Astrocyte (in vitro differentiated cells and primary cell): ENCODE measurements around the gene USP19.

ENCODE experiments used
- EZH2 ChIP-seq: IDR thresholded peaks from 2 replicates; pipeline ENCODE4 v1.6.1; 2012; ENCODE audit warnings: mild to moderate bottlenecking, low read length, inconsistent platforms; ENCODE audit not compliant: insufficient read depth
- TF ChIP-seq, protein P1 (sequence below): IDR thresholded peaks from 2 replicates; pipeline ENCODE4 v1.5.1; 2011; ENCODE audit warnings: low read depth, mild to moderate bottlenecking, inconsistent platforms, low read length, moderate library complexity; ENCODE audit not compliant: insufficient read depth

- TF ChIP-seq, protein P1, sequence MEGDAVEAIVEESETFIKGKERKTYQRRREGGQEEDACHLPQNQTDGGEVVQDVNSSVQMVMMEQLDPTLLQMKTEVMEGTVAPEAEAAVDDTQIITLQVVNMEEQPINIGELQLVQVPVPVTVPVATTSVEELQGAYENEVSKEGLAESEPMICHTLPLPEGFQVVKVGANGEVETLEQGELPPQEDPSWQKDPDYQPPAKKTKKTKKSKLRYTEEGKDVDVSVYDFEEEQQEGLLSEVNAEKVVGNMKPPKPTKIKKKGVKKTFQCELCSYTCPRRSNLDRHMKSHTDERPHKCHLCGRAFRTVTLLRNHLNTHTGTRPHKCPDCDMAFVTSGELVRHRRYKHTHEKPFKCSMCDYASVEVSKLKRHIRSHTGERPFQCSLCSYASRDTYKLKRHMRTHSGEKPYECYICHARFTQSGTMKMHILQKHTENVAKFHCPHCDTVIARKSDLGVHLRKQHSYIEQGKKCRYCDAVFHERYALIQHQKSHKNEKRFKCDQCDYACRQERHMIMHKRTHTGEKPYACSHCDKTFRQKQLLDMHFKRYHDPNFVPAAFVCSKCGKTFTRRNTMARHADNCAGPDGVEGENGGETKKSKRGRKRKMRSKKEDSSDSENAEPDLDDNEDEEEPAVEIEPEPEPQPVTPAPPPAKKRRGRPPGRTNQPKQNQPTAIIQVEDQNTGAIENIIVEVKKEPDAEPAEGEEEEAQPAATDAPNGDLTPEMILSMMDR, result no peak
- TF ChIP-seq EZH2, result no peak
These were observed 3.1 kb upstream of the USP19 start for GRCh38 chr3:49123687-49124086.
